NCI-H2227 treated with DMSO at 0.1 percent for 48 hours (cell line): Measurements from ENCODE around the gene HTT.

Experiments
- DNase-seq: peaks from one replicate; lab custom pipeline; 2025; lab: John Stamatoyannopoulos, UW

The HTT gene

DNA sequence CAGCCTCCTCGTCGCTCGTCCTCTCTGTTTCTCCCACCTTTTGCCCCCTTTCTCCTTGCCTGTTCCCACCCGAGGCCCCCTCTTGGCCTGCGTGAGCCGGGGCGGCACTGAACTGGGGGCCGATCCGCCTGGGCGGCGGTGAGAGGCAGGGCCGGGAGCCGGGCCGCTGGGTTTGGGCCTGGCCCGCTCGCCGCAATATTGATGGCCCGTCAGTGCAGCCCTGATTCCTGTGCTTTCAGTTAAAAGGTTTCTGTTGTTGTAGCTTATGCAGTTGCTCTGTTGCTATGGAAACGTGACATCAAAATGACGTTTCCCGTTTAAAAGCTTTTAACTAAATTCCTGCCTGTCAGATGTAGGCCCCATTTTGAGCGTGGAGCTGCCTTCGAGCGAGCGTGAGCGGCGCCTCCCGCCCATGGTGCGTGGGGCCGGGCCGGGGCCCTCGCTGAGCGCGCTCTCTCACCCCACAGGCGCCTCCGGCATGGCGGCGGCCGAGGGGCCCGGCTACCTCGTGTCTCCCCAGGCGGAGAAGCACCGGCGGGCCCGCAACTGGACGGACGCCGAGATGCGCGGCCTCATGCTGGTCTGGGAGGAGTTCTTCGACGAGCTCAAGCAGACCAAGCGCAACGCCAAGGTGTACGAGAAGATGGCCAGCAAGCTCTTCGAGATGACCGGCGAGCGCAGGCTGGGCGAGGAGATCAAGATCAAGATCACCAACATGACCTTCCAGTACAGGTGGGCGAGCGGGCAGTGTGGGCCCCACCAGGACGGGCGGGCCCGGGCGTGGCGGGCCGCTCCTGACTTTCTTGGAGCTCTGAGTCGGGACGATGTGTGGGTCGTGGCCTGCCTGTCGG, 174.6 kb downstream of the HTT start, which contains the start of gene MSANTD1:
Gene MSANTD1 (plus strand): TSS at position 349 of the 851 bp plus-strand sequence. CDS start 64 bp downstream, at position 413.
- DNase-seq = no peak

DNA sequence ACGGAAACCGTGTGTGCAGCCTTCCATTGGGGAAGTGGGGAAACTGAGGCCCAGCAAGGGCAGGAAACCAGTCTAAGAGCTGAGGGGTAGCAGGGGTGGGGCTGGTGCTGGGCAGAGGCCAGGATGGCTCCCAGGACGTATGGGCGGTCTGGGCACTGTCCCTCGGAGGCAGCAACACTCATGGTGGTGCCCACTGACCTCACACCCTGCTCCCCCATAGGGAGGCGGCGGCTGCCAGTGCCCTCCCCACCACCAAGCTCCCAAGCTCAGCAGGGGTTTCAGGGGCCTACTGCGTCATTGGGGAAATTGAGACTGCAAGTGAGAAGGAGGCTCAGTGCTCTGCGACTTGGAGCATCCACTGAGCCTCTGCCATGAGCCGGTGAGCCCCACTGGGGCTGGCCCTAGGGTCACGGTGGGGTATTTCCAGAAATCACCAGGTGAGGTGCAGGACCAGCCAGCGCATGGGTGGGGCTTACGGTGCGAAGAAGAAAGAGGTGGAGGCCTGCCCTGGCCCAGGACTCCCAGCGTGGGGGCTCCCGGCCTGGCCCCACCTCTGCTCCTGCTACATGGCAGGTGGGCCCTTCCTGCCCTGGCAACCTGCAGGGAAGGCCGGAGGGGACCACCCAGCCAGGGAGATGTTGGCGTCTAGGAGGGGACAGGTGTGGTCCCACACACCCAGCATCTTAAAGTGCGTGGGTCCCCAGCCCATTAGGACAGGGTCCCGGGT, 175.4 kb downstream of the HTT start:
- DNase-seq = no peak

DNA sequence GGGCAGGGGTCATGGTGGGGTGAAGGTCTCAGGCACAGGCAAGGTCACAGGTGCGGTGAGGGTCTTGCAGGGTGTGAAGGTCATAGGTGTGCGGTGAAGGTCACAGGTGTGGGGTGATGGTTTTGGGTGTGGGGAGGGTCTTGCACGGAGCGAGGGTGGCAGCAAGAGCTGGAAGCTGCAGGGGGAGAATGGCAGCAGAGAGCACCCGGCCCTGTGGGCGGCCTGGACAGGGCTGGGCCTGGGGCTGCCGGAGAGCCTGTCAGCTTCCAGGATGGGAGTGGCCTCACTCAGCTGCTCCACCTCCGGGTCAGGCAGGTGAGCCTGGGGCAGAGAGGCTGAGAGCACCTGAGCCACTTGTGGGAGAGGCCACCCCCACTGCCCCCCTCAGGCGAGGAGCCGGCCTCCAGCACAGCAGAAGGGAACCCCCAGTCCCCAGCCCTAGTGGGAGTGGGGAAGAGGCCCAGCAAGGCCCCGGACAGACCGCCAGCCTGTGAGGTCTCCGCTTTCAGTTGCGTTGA, 176.0 kb downstream of the HTT start:
- no peak for DNase-seq

DNA sequence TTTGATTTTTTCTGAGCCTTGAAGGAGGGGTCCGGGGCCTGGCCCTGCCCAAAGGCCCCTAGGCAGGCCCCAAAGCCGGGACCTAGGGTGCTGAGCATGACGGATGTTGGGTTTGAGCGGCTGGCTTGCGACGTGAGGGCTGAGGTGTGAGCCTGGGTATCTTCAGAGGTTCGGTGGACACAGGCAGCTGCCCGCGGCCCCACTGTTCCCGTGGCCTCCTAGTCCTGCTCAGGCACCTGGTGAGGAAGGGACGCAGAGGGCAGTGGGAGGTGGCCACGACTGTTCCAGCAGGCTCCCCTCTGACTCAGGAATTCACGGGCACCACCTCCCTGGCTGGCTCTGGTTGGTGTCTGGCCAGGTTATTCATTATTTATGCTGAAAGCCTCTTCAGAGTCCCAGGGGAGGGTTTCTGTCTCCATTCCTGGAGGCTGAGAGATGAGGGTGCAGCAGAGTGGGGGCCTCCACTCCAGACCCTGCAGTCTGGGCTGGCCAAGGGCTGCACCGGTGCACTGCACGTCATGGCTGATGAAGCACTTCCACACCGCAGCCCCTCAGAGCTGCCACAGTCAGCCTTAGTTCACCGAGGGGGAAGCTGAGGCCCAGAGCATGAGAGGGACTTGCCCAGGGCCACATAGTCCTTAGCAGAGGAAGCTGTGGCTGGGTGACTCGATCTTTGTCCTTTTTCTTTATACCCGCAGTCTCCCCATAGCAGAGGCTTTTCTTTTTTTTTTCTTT, 176.6 kb downstream of the HTT start:
- no peak for DNase-seq

DNA sequence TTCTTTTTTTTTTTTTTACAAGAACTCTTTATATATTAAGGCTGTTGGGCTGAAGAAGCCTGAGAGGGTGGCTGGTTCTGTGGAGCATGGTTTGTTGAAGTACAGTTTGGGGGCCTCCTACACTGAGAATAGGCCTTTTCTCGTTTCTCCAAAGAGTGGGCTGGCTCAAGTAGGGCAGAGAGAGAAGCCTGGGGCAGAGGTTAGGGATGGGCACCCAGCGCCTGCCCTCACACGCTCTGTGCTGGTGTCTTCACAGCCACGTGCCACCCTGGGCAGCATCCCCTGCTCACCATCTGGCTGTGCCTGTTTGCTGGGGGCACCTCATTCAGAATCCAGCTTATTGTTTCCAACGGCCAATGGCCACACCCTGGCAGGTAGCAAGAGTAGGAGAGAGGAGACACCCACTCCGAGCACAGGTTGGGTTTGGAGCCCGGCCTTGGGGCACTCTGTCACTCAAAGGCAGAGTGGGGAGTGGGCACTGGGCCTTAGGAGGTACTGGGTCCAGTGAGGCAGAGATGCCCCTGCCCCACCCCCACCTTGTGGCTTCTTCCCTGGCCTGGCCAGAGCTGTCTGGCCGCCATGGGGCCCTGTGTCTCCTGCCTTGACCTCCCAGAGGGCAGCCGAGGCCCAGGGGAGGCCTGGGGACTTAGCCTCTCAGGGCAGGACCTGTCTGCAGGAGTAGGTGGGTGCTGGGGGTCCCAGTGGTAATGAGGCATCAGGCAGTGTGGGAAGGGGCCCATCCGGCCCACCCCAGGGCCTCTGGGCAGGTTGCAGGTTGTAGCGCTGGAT, 177.4 kb downstream of the HTT start:
- no peak for DNase-seq

DNA sequence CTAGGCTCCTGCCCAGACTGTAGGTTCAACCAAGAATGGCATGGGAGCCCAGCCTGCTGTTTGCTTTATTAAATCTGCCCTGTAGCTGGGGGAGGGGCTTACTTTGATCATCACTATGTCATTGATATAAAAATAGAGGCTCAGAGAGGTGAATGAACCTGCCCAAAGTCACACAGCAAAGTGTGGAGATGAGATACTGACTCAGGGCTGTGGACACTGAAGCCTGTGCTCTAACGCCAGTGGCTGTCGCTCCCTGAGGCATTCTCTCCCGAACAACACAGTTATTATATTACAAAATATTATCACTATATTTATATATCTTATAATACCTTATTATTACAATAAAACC, 178.0 kb downstream of the HTT start:
- DNase-seq = no peak

DNA sequence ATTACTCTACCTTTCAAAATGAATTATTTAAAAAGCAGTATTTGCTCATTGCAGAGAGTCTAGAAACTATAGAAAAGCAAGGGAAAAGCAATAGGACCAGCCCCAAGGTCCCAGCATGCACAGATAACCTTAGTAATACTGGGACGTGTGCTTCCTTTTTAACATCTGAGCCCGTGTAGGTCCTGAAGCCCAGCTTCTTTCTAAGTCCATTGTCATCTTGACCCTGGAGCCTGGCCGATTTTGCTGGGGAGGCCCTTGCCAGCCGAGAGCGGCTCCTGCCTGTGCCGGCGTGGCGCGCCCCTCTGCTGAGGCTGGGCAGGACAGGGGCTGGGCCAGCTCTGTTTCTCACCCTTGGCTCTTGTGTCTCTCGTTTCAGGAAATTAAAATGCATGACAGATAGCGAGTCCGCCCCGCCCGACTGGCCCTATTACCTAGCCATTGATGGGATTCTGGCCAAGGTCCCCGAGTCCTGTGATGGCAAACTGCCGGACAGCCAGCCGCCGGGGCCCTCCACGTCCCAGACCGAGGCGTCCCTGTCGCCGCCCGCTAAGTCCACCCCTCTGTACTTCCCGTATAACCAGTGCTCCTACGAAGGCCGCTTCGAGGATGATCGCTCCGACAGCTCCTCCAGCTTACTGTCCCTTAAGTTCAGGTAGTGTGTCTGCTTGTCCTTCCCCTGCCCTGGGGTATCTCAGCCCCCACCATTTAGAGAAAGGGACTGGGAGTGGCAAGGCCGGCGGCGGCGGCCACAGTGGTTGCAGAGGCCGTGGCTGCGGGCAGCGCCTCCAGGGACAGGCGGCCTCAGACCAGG, 178.6 kb downstream of the HTT start:
- DNase-seq = no peak

DNA sequence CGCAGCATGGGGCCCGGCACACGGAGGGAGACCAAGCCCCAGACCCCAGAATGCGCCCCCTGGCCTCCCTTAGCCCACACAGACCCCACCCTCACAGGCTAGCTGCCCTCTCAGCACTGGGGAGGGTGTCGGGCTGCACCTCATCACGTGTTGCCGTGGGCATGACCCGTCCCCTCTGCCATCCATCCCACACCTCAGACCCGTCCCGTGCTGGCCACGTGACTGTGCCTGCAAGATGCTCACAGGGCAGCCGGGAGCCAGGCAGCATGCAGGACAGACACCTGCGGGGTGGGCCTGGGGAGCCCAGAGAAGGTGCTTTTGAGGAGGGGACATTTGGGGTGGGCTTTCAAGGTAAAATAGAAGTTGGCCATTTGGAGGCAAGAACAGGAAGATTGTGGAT, 179.3 kb downstream of the HTT start:
- no peak for DNase-seq

DNA sequence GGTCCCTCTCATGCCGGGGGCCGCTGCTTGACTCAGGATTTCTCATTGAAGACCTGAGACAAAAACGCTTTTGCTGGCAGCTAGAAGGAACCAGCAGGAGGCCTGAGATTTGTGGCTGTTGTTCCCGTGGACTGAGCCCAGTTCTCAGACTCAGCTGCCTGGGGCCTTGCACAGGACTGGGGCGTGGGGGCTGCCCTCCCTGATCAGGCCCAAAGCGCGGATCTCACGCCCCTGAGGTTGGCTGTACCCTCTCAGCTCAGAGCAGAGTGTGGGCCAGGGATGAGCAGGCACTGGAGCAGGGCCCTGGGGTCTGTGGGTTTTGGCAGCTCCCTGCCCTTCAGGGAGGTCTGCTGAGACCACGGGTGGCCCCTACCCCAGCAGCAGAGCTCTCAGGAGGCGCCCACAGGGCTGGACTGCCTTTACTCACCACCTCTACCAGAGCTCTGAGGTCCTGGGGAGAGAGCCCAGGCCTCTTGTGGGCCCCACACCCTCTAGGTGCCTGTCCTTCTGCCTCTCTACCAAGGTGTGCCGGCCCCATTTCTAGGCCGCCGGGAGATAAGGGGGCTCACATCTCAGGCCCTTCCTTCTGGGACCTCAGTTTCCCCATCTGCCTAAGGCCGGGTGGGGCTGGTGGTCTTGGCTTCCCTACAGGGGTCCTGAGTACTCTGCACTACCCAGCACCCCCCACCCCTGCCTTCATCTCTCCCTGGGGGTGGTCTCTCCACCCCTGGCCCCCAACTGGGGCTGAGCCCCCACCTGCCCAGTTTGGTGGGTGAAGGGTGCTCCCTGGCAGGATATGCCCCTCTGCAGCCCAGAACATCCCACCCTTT, 180.0 kb downstream of the HTT start:
- no peak for DNase-seq

DNA sequence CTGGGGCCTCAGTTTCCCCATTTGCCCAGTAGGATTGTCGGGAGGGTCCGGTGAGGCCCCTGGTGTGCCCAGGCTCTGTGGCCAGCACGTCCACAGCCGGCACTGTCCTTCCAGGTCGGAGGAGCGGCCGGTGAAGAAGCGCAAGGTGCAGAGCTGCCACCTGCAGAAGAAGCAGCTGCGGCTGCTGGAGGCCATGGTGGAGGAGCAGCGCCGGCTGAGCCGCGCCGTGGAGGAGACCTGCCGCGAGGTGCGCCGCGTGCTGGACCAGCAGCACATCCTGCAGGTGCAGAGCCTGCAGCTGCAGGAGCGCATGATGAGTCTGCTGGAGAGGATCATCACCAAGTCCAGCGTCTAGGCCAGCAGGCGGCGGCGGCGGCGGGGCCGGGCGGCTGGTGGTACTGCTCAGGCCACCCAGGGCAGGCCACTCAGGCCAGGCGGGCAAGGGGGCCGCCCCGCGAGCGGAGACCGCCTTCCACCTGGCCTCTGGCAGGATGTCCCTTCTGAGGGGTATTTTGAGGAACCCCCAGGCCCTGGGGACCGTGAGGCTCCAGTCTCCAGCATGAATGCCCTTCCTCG, 181.2 kb downstream of the HTT start:
- no peak for DNase-seq

DNA sequence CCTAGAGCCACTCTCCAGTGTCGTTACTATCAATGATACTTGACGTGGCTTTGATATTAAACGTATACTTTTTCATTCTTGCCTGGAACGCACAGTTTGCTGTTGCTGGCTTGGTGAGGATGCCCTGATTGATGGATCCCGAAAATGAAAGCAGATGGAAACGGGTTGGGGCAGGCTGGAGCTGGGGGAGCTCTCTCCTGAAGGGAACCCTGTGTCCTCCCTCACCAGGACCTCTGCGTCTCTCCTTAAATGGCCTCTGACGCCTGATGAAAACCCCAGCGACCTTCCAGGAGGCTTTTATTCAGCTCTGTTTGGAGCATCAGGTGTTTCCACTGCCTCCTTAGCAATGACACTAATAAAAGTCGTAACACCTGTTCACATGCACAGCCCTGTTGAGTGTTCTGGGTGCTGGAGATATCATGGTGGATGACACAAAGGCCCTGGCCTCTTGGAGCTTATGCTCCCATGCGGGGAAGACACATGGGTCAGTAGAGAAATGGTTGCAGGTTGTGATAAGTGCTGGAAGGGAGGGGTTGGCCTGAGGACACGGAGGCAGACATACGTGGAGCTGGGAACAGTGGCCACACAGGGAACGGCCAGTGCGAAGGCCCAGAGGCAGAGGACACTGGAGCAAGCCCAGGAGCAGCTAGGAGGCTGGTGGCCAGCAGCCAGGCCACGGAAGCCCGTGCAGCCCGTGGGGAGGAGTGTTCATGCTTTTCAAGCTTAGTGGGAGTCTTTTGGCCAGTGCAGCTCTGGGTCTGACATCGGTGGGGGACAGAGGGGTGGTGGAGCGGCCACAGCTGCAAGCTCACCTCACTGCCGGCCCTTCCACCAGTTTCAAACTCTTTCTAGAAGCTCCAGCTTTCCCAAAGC, 182.0 kb downstream of the HTT start:
- no peak for DNase-seq

DNA sequence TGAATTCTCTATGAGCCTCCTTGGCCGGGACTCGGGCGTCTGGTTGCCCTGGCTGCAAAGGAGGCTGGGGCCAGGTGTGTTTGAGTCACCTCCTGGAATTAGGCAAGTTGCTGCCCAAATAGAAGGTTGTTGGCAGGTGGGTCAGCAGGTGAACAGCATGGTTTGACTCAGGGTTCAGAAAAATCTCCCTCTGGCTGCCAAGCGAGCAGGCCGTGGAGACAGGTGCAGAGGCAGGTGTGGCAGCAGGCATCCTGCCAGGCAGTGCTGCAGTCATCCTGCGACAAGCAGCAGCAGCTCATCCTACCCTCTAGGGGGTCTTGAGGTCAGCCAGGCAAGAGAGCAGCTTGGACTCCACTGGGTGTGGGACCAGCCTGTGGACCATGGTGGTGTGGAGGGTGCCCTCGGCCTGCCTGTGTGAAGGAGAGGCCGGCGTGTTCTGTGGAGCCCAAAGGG, 182.6 kb downstream of the HTT start:
- no peak for DNase-seq

DNA sequence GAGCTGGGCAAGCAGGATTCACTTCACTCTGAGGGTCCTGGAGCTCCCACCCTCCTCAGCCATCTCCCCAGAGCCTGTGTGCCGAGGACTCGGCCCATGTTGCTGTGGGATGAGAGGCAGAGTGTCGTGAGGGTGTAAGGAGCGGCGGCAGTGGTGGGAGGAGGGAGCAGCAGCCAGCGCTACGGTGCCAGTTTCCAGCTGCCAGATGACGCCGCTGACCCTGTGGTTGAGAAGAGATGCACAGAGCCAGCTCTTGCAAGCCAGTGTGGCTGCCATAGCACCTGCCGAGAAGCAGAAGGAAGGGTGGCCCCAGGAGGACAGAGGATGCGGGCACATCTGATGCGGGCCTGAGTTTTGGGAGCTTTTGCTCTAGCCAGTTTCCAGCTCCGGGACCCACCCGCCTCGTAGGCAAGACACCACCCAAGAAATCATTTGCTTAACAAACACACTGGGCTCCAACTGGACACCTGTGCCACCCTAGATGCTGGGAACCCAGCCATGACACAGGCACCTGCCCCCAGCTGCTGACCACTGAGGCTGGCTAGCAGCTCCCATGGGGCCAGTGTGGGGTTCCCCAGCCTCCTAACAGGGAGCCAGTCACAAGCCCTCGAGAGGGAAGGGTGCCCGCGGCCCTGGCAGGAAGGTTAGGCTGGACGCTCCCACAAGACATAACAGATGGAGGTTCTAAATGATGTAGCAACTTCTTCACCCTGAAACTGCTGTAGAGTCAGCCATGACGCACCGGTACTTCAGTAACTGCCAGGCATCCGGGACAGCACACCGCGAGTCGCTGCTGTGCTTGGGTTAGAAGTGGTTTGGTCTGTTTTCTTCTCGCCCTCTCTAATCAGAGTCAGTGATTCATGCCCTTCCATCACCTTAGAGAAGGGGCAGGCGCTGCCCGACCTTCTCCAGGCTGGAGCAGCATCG, 183.3 kb downstream of the HTT start:
- DNase-seq = no peak

DNA sequence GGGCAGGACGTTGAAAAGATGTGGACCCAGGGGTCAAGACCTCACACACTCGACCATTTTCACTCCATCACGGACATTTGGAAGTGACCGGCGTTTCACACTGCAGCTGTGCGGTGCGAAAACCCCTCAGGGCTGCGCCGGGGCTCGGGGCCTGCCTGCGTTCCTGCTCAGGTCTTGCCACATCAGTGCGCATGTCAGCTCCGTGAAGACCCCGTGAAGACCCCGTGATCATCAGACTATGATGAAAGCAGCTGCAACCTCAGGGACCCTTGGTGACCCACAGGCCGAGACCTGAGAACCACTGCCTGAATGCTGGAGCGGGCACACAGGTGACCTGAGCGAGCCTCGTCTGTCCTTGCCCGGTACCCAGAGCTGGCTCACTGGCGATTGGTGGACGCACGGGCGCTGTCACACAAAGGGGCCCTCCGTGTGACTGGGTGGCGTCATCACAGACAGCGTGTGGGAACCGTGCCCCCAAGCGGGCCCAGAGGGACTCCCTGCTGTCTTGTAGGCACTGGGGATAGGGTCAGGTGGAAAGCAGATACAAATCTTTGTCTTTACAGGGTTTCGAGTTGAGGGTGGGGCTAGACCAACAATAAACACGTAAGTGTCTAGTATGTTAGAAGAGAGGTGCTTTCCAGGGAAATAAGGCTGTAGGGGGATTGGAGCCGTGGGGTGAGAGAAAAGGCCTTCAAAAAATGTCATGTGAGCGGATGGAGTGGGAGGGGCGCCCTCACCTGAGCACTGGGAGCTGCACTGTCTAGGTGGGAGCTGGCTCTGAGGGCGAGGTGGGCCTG, 187.1 kb downstream of the HTT start:
- no peak for DNase-seq

DNA sequence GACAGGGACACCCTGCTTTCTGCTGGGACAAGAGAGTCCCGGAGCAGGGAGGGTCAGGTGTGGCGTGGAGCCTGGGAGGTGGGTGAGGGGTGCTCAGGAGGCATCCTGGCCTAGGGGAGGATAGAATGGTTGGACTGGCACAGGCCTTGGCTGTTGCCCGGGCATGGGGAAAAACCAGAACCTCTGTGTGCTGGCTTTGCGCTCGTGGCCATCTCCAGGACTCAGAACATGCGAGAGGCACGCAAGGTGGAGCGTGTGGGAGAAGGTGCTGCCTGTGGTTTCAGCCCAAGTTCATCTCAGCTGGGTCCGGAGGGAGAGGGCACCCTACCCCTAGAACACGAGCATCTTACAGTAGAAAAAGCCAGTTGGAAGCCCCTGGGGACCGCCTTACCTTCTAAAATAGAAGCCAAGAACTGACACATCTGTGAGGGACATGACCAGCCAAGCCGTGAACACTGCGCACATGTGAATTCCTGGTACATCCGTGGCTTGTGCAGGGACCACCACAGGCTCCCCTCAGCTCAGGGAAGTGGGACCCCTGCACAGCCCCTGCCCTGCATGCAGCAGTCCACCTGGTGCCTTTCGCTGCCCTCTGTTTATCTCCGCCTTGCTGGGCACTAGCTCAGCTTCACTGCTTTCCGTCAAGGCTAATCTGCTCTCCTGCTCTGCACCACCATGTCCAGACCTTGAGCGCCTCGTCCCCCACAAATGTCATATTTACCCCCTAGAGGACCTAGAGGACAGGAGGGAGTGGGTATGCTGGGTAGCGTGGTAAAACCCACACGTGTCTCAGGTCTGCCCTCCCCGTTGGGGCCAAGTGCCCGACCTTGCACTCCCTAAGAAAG, 187.9 kb downstream of the HTT start:
- no peak for DNase-seq
